GM18907 (cell line): ENCODE measurements around the gene PRKCH.

Experiments used
- ATAC-seq: cut with Tn5 transposase; IDR thresholded peaks from one replicate; pipeline ENCODE4 v1.9.1; 2021; ENCODE audit warnings: mild to moderate bottlenecking, moderate library complexity; ENCODE audit not compliant: unreplicated experiment

The PRKCH gene

DNA sequence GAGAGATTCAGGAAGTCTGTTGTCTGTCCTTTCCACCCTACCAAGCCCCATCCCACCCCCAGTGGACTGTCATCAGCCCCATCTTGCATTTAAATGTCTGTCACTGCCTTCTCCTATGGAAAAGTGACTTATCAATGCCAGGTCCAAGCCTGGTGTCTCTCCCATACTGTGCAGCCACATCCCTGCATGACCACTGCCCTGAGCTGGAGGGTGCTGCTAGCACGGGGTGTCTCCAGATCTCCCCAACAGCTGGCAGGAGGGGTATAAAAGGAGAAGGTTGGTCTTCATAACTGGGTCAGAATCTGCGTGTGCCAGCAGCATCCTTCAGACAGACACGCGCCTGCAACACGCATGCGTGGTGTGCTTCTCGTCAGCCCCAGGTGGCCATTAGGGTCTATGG is 219.6 kb downstream of the PRKCH start:
- ATAC-seq: no peak

DNA sequence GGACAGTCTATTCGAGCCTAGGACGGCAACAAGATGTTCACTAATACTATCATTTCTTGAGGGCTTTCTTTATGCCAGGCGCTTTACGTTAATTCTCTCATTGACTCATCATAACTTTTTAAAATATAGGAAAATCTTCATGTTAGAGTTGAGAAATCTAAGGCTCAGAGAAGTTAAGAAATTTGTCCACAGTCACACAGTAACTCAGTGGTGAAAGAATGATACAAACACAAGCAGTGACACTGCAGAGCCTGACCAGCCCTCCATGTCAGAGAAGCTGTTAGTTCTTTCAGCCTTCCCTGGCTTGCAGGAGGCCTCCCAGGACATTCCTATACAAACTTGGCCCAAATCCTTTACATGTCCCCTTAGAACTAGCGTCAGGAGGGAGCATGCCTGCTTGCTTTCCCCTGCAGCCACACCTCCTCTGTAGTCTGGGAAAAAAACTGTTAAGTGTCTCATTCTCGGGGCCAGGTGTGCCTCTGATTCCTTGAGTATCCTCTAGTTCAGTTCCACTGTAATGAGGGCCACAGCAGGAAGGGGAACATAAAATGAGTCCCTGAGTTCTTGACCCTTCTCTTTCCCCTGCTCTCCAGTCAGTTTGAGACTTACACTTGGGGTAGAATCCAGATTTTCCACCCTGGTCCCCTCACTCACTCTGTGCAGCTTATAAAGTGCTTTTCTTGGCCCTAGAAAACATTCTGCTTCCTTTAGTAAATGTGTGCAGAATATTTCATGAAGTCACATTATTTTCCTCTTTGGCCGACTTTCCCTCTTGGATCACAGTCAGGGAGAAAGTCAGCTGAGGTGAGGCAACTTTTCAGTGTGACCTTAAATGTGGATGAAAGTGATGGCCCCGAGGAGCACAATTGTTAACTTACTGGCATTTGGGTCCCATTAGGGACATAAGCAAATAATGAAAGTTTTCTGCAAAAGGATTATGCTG is 221.7 kb downstream of the PRKCH start:
- ATAC-seq: no peak

GRCh38 chr14:61543946-61544345 is 222.6 kb downstream of the PRKCH start:
- ATAC-seq: no peak

DNA sequence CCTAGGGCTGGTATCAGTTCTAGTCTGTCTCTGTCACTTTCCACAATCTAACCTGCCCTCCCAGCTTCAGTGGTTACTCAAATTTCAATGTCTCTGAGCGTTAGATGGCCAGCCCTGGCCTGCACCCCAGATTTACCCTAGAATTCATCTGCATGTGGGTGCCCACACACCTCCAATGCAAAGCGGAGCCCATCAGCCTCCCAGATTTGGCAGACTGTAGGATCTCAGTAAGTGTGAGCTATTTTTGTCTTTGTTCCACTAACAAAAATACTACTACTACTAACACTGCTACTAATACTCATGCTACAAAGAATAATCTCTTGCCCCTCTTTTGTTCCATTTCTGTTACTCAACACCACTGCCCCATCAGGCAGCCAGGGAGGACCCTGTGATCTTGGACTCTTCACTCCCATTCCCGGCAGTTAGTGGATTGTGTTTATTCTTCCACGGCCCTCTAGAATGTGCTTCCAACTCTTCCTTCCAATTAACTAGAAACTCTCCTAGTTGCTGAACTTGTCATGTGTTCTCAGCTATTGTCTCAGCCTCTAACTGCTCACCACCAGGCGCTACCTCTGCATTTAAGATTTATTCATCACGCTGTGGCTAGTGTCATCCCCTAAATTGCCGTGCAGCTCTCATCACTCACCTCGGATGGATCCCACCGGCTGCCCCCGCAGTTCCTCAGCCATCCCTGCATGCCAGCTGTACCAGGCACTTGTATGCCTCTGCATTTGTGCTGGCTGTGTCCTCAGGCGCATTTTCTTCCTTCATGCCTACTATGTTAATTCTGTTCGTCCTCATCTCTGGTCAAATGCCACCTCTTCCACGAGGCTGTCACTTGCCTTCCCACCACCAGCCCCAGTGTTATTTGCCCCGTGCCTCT is 223.3 kb downstream of the PRKCH start:
- no peak for ATAC-seq

GRCh38 chr14:61545726-61546455 is 224.5 kb downstream of the PRKCH start:
- no peak for ATAC-seq

DNA sequence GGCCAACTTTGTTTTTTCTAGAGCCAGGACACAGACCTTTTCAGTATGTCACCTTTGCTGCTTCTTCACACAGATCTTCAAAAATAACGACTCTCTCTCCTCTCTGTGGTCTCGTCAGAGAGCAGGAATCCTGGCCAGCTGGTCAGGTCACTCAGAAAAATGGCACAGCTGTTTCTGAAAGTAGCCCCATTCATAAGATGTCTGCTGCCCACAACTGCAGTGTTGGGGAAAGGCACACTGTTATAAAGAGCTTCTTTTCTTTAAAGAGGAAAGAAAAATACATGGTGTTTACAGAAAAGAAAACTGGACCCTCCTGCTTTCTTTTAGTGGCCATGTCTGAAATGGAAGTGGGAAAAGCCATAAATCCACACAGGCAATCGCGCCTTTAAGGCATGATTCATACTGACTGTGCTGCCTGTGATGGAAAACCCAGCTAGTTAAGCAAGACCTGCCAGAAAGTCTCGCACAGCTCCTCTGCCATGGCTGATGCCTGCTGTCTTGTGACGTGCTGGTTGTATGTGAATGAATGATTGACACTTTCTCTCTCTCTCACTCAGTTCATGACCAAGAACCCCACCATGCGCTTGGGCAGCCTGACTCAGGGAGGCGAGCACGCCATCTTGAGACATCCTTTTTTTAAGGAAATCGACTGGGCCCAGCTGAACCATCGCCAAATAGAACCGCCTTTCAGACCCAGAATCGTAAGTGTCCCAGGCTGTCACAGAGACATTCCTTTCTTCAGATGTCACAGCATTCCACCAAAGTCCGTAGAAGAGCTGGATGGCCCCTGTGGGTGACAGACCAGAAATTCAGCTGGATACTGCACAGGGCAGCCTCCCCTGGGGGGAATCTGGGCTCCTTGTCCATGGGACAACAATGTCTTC is 226.0 kb downstream of the PRKCH start:
- no peak for ATAC-seq

GRCh38 chr14:61549425-61549824 is 228.0 kb downstream of the PRKCH start:
- ATAC-seq: no peak

DNA sequence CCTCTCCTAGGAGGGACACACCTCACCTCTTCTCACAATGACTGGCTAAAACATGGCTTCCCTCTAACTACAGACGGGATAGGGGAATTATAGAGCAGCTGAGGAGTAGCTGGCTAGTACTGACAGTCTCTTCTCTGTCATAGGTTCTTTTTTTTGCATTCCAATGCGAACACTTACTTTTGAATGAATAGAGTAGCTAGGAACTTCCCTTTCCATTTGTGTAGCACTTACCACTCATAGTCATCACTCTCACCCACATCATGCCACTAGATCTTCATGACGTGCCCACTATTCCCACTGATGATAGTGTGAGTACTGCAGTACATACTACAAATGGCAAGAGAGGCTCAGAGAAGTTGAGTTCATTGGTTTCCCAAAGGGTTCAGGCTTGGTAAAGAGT is 230.0 kb downstream of the PRKCH start:
- ATAC-seq: no peak

- ATAC-seq: peak; percentile 4
Measured at GRCh38 chr14:61552241-61552640, 230.9 kb downstream of the PRKCH start.

DNA sequence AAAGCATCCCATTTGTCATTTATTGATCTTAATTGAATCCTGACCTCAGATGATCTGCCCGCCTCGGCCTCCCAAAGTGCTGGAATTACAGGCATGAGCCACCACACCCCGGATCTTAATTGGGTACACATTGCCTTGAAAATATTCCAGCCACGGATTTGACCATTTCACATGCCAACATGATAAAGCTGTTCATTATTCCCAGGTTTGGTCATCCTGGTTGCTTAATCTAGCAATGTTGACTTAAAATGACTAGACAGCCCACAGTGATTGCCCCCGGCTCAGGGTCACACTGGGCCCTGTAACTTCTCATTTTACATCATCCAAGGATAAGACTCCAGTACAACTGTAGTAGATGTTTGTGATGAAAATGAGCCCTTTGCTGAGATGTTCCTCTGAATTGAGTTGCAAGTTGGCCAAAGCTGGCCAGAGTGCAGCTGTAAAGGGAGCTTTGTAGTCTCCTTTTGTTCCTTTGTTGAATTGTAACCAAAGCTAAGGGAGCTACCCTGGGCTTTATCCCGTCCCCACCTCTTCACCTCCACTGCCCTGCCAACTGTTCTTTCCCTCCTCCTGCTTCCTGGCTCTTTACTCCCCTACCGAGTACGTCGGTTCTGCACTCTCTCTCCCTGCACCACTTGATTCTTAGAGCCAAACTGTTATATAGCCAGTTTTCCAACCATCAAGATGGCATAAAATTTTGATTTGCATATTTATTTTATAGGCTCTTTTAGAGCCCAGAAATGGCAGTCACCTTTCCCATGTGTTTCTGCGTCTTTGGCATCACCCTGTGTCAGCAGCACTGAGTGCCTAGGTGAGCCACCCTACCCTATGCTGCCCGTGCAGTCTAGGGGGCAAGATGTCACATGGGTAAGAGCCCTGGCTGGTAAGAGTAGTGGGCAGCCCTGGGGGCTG is 232.6 kb downstream of the PRKCH start:
- no peak for ATAC-seq

- no peak for ATAC-seq
Measured at GRCh38 chr14:61555056-61555838, 233.9 kb downstream of the PRKCH start.

GRCh38 chr14:61556455-61556854 is 235.1 kb downstream of the PRKCH start:
- no peak for ATAC-seq

- ATAC-seq: no peak
Measured at GRCh38 chr14:61557262-61557661, 235.9 kb downstream of the PRKCH start.

DNA sequence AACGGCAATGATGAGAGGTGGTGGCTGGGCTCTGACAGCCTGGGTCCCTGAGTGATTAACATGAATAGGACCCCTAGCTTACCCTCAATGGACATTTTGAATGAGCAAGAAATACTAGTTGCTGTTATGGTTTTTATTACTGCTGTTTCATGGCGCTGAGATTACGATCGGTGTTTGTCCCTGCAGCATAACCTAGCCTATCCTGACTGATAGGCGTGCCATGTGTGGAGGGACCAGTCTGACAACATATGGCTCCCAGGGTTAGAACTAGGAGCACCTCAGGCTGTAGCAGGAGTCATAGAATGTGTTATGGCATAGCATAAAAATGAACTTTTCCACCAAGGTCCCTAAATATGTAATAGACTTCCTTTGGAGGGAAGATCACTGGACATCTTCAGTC is 236.5 kb downstream of the PRKCH start:
- ATAC-seq: no peak

DNA sequence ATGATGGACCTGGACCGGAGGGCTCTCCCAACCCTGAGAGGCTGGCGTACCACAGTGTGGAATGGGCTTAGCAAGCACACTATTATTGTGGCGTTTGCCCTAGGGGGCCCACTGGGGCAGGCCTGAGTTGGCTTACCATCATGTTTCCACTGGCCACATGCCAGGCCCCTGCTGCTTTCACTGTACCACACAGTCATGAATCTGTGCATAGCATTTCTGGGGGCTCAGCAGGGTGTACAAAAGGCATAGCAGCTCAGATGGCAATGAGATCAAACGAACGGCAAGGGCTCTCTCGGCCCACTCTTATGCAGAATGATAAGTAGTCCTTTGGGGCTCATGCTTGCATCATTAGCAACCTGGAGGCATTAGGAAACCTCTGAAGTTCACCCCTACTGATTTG is 236.9 kb downstream of the PRKCH start:
- ATAC-seq: no peak

- ATAC-seq: no peak
Measured at GRCh38 chr14:61559641-61560201, 238.3 kb downstream of the PRKCH start.

DNA sequence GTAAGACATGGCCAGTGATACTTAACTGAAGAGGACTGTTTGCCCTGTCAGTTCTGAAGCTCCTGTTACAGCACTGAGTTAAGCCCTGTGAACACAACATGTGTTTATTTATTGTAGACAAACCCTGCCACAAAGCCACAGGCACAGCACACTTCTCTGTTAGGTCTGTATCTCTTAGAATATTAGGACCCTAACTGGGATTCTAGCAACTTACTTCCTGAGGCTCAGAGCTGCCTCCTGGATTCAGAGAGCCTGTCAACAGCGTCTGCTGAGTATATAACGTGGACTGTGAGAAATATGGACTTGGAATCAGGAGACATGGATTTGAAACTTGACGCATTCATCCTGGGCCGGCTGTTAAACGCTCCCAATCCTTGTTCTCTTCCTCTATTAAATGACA is 238.9 kb downstream of the PRKCH start:
- no peak for ATAC-seq

- ATAC-seq: no peak
Measured at GRCh38 chr14:61561104-61561503, 239.7 kb downstream of the PRKCH start.
